ENCODE results near the gene POR. TPM values are rescaled to one million over a fixed set of nuclear protein-coding genes. Genes with fewer than 3 reads are reported as not detected.
A peak's percentile ranks its signal among the peaks of the same experiment; 100 is the strongest.

The POR gene
- total RNA-seq, 1 donor = 73.1 TPM

DNA sequence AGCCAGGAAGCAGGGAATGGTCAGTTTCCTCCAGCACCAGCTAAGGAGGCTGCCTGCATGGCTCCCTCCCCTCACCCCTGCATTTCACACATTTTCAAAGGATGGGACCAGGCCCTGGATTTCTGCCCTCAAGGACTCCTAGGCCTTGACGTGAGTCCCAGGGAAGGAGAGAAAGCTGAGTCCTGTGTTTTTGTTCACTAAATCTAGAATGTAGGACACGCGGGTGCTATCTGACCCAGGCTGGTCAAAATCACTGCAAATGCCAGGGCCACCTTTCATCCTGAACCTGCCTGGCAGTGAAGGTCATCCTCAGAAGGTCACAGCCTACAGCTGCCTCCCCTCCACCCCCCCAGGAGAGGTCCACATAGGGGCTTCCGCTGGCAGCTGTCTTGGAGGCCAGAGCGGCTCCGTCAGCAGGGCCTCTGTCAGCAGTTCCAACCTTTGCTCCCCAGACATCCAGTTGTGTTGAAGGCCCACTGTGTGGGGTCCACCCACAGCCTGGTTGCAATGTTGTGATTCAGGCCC is 18.1 kb upstream of the POR start:
- Histone ChIP-seq H3K27ac (ENCODE audit: low read depth, low read length) (no peak overlapping the region), H4K20me1 (ENCODE audit: insufficient read depth, low read length) (no peaks in the 10 kb centered on the region), H3K4me3 (ENCODE audit: insufficient read depth, low read length) (no peak overlapping the region), H3K27me3 (ENCODE audit: insufficient read depth, low read length) (no peaks in the 10 kb centered on the region), H3K79me2 (ENCODE audit: insufficient read depth, low read length) (no peaks in the 10 kb centered on the region), H3K36me3 (ENCODE audit: insufficient read depth, low read length) (no peaks in the 10 kb centered on the region), H3K4me2 (ENCODE audit: insufficient read depth, low read length) (no peak overlapping the region), H3K4me1 (ENCODE audit: insufficient read depth, low read length) (peaks cover 3% of the 10 kb centered on the region), H2AFZ (ENCODE audit: low read length) (no peak overlapping the region), H3K9me3 (ENCODE audit: low read depth, low read length) (no peaks in the 10 kb centered on the region)
- DNase-seq (ENCODE audit: insufficient read length, low spot score, missing footprints) = no peak
- TF ChIP-seq, protein P1, sequence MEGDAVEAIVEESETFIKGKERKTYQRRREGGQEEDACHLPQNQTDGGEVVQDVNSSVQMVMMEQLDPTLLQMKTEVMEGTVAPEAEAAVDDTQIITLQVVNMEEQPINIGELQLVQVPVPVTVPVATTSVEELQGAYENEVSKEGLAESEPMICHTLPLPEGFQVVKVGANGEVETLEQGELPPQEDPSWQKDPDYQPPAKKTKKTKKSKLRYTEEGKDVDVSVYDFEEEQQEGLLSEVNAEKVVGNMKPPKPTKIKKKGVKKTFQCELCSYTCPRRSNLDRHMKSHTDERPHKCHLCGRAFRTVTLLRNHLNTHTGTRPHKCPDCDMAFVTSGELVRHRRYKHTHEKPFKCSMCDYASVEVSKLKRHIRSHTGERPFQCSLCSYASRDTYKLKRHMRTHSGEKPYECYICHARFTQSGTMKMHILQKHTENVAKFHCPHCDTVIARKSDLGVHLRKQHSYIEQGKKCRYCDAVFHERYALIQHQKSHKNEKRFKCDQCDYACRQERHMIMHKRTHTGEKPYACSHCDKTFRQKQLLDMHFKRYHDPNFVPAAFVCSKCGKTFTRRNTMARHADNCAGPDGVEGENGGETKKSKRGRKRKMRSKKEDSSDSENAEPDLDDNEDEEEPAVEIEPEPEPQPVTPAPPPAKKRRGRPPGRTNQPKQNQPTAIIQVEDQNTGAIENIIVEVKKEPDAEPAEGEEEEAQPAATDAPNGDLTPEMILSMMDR (IDR thresholded peaks at IDR 0.05; ENCODE audit: extremely low read depth, low read depth, low read length) = no peak

DNA sequence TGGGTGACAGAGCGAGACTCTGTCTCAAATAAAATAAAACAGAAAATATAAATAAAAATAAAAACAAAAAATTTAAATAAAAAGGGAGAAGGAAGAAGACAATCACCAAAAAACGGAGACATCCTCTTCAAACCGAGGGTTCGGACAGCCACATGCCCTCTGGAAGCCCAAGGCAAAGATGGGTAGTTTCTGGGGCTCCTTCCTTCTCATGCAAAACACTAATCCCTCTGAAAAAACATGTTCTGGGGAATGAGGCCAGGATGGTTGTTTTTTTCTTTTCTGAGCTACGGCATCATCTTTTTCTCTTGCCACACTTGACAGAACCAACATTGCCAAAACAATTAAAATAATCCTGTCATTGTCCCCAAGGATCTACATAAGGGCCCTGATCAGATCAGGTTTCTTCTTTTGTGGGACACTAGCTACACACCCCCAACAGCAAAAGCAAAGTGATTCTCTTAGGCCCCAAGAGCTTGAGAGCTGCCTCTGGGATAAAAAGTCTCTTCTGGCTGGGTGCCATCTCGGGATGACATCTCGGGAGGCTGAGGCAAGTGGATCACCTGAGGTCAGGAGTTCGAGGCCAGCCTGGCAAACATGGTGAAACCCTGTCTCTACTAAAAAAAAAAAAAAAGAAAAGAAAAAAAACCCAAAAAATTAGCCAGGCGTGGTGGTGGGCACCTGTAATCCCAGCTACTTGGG is 14.2 kb upstream of the POR start:
- Histone ChIP-seq H3K9me3 (ENCODE audit: low read depth, low read length) (no peaks in the 10 kb centered on the region), H4K20me1 (ENCODE audit: insufficient read depth, low read length) (no peaks in the 10 kb centered on the region), H3K27me3 (ENCODE audit: insufficient read depth, low read length) (no peaks in the 10 kb centered on the region), H3K4me1 (ENCODE audit: insufficient read depth, low read length) (peaks cover 3% of the 10 kb centered on the region), H3K4me3 (ENCODE audit: insufficient read depth, low read length) (no peak overlapping the region), H2AFZ (ENCODE audit: low read length) (no peak overlapping the region), H3K27ac (ENCODE audit: low read depth, low read length) (no peak overlapping the region), H3K79me2 (ENCODE audit: insufficient read depth, low read length) (no peaks in the 10 kb centered on the region), H3K4me2 (ENCODE audit: insufficient read depth, low read length) (no peak overlapping the region), H3K36me3 (ENCODE audit: insufficient read depth, low read length) (no peaks in the 10 kb centered on the region)
- TF ChIP-seq, protein P1 (IDR thresholded peaks at IDR 0.05; ENCODE audit: extremely low read depth, low read depth, low read length) = no peak
- DNase-seq (ENCODE audit: insufficient read length, low spot score, missing footprints) = no peak

DNA sequence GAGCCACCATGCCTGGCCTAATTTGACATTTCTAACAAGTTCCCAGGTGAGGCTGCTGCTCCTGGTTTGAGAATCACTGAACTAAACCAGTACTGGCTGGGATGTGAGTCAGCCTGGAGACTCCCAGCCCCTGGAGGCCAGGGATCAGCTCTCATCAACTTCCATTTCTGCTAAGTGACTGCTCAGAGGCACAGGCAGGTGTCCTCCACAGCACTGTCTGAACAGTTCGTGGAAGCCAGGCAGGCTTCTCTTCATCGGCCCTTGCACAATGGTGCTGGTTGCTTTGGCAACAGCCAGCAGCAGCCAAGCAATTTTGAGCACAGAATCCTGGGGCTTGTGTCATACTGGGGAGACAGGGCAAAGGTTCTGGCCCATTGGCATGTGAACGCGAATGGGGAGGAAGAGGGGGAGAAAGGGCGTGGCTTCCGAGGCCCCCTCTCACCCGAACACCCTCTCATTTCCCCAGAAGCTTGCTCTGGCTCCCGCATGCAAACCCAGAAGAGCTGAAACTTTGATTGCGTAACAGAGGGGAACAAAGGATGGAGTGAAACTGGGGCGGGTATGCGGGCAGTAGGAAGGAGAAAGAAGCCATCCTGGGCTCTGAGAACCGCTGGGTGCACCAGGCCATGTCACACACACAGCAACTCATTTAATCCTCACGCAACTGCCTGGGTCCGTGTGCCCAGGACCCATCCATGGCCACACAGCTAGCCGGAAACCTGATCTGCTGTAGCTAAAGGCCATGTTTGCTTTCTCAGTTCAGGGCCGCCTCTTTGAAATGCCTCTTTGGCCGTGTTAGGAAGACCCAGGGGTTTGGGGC is 9.0 kb upstream of the POR start:
- H4K20me1 ChIP-seq (ENCODE audit: insufficient read depth, low read length) = no peaks in the 10 kb centered on the region
- no peaks in the 10 kb centered on the region for H3K4me1 ChIP-seq (ENCODE audit: insufficient read depth, low read length)
- peak overlapping the region; percentile 76 for H2AFZ ChIP-seq (ENCODE audit: low read length)
- DNase-seq (ENCODE audit: insufficient read length, low spot score, missing footprints) = peak; percentile 94
- TF ChIP-seq, protein P1 (IDR thresholded peaks at IDR 0.05; ENCODE audit: extremely low read depth, low read depth, low read length) = no peak
- H3K9me3 ChIP-seq (ENCODE audit: low read depth, low read length) = no peaks in the 10 kb centered on the region
- H3K79me2 ChIP-seq (ENCODE audit: insufficient read depth, low read length) = no peaks in the 10 kb centered on the region
- H3K36me3 ChIP-seq (ENCODE audit: insufficient read depth, low read length) = no peaks in the 10 kb centered on the region
- no peak overlapping the region for H3K4me3 ChIP-seq (ENCODE audit: insufficient read depth, low read length)
- peak overlapping the region; percentile 52 for H3K4me2 ChIP-seq (ENCODE audit: insufficient read depth, low read length)
- no peaks in the 10 kb centered on the region for H3K27me3 ChIP-seq (ENCODE audit: insufficient read depth, low read length)
- H3K27ac ChIP-seq (ENCODE audit: low read depth, low read length) = no peak overlapping the region

All from osteoblast (primary cell).